Panc1 (cell line): ENCODE measurements around the gene FOXA3. TPM values are rescaled to one million over a fixed set of nuclear protein-coding genes. Genes with fewer than 3 reads are reported as not detected.

Experiments
- ATAC-seq: fragments of 200-7000 bp; cut with Tn5 transposase; 2 replicates; pipeline ENCODE4 v1.9.1; 2020; ENCODE audit warnings: mild to moderate bottlenecking, moderate library complexity
- BruUV-seq: library from RNA; stranded (reverse); fragments of 400-500 nt; replicated peaks from 2 replicates; lab custom pipeline; 2021; lab: Mats Ljungman, UMichigan
- CTCF ChIA-PET: fragments of 300-600 bp; sonication (Branson Sonifier 250); formaldehyde crosslinking; loops from one replicate; lab custom pipeline; 2022; ENCODE audit warnings: antibody characterized with exemption; lab: Charles Lee
- POLR2A ChIA-PET: fragments of 300-600 bp; sonication (Branson Sonifier 250); formaldehyde crosslinking; loops from one replicate; lab custom pipeline; 2022; ENCODE audit warnings: antibody characterized with exemption; lab: Charles Lee
- DNase-seq: peaks from one replicate; pipeline ENCODE4 v3.0.0-alpha.2; 2010; ENCODE audit warnings: low read depth, low spot score
- H3K27ac ChIP-seq: 2 replicates; pipeline ENCODE4 v1.5.1; 2011; ENCODE audit warnings: mild to moderate bottlenecking, low read length, inconsistent platforms
- H3K27me3 ChIP-seq: fragments of 200-500 bp; sonication (Bioruptor generic); 2 replicates; pipeline ENCODE4 v1.6.0; 2014; ENCODE audit warnings: low read length, inconsistent platforms; ENCODE audit not compliant: control insufficient read depth, insufficient read depth
- H3K36me3 ChIP-seq: fragments of 200-500 bp; sonication (Bioruptor generic); 2 replicates; pipeline ENCODE4 v1.5.1; 2014; ENCODE audit warnings: inconsistent platforms, mild to moderate bottlenecking, low read length, moderate library complexity; ENCODE audit not compliant: control insufficient read depth, insufficient read depth
- H3K4me1 ChIP-seq: 2 replicates; pipeline ENCODE4 v1.5.1; 2011; ENCODE audit warnings: inconsistent platforms, mild to moderate bottlenecking, low read length, moderate library complexity; ENCODE audit not compliant: control insufficient read depth, insufficient read depth
- H3K4me3 ChIP-seq, 2 experiments: 2 replicates each; pipeline ENCODE4 v1.5.1; 2011 to 2012; ENCODE audit warnings: low read depth in 2 of 2, low read length in 2 of 2, mild to moderate bottlenecking in 2 of 2, inconsistent platforms in 1 of 2, moderate library complexity in 1 of 2
- H3K9me3 ChIP-seq: fragments of 200-500 bp; sonication (Bioruptor generic); 2 replicates; pipeline ENCODE4 v1.5.1; 2014; ENCODE audit warnings: low read depth, mild to moderate bottlenecking, inconsistent platforms, low read length, moderate library complexity; ENCODE audit not compliant: control insufficient read depth, insufficient read depth
- POLR2AphosphoS5 ChIP-seq: IDR thresholded peaks from 2 replicates; pipeline ENCODE4 v1.6.1; 2012; ENCODE audit warnings: mild to moderate bottlenecking, low read depth, low read length, moderate library complexity
- REST ChIP-seq, 2 experiments: IDR thresholded peaks; 2 replicates each; pipeline ENCODE4 v1.6.1; 2011 to 2012; ENCODE audit warnings: low read depth in 2 of 2, control low read depth in 1 of 2, low read length in 1 of 2, mild to moderate bottlenecking in 1 of 2, moderate library complexity in 1 of 2; ENCODE audit not compliant: insufficient read depth in 1 of 2
- SIN3A ChIP-seq: IDR thresholded peaks from 2 replicates; pipeline ENCODE4 v1.6.1; 2012; ENCODE audit warnings: low read depth, mild to moderate bottlenecking, low read length, moderate library complexity, borderline replicate concordance; ENCODE audit not compliant: insufficient read depth
- TCF7L2 ChIP-seq: IDR thresholded peaks from 2 replicates; pipeline ENCODE4 v1.6.1; 2011; ENCODE audit warnings: mild to moderate bottlenecking, low read depth, low read length, inconsistent platforms
- in situ Hi-C: cut with HindIII; loops from 2 replicates; pipeline ENCODE4 v1.10.0; 2016; ENCODE audit warnings: low sequenced_read_pairs, low pct_unique_long_range_greater_than_20kb
- intact Hi-C: fragments of 100-400 bp; cut with micrococcal nuclease; formaldehyde crosslinking; loops from one replicate; pipeline ENCODE4 v1.10.0; 2022; ENCODE audit not compliant: unreplicated experiment
- total RNA-seq: library from RNA; stranded (reverse); gene quantifications from one replicate; pipeline ENCODE4 v1.2.1, GENCODE V29; 2021; ENCODE audit not compliant: unreplicated experiment

The FOXA3 gene
- total RNA-seq, 1 experiment from 2014 or later = 0.26 TPM

GRCh38 chr19:45879971-45880370 lies 15.8 kb downstream of the FOXA3 start:
- BruUV-seq = no TSS peak
- TF ChIP-seq REST (IDR thresholded peaks at IDR 0.05; ENCODE audit: insufficient read depth in 1 of 2, low read depth in 2 of 2, low read length in 1 of 2) (no peak), POLR2AphosphoS5 (no peak), TCF7L2 (no peak)
- H3K36me3 ChIP-seq = no peaks in the 10 kb centered on the region
- intact Hi-C loops (no loop called here), in situ Hi-C loops (no loop called here)
- no peaks in the 10 kb centered on the region for H3K27me3 ChIP-seq
- H3K27ac ChIP-seq = no peak overlapping the region
- no peak overlapping the region for H3K4me3 ChIP-seq
- H3K4me1 ChIP-seq = peaks cover 4% of the 10 kb centered on the region
- POLR2A ChIA-PET = no interaction called here
- H3K9me3 ChIP-seq = no peaks in the 10 kb centered on the region
- CTCF ChIA-PET = no interaction called here
- DNase-seq = no peak
- ATAC-seq = no peak

GRCh38 chr19:45881082-45881908 lies 17.2 kb downstream of the FOXA3 start:
- ChIA-PET POLR2A (interaction anchor here (0.6 kb wide), 1 partner anchor 392 kb away, joined by 4 read pairs; no protein-coding TSS in a partner anchor), CTCF (no interaction called here)
- no peak for DNase-seq
- no peak overlapping the region for H3K4me3 ChIP-seq
- intact Hi-C loops (no loop called here), in situ Hi-C loops (no loop called here)
- H3K9me3 ChIP-seq = no peaks in the 10 kb centered on the region
- BruUV-seq = no TSS peak
- TF ChIP-seq SIN3A (no peak), REST (IDR thresholded peaks at IDR 0.05; ENCODE audit: insufficient read depth in 1 of 2, low read depth in 2 of 2, low read length in 1 of 2) (no peak), TCF7L2 (no peak)
- no peak for ATAC-seq
- H3K36me3 ChIP-seq = no peaks in the 10 kb centered on the region
- peaks cover 4% of the 10 kb centered on the region for H3K4me1 ChIP-seq
- no peaks in the 10 kb centered on the region for H3K27me3 ChIP-seq
- no peak overlapping the region for H3K27ac ChIP-seq
